Fibroblast of pulmonary artery (primary cell): ENCODE data around the gene PEX6.

ENCODE experiments used
- DNase-seq: peaks from one replicate; pipeline ENCODE4 v3.0.0-alpha.2; 2010; ENCODE audit warnings: low read depth
- H3K4me3 ChIP-seq: replicated peaks from 2 replicates; pipeline ENCODE4 v1.5.1; 2011; ENCODE audit warnings: low read depth, mild to moderate bottlenecking, control low read depth, low read length, moderate library complexity
- CTCF ChIP-seq: IDR thresholded peaks from 2 replicates; pipeline ENCODE4 v1.5.1; 2011; ENCODE audit warnings: mild to moderate bottlenecking, control low read depth, low read length, inconsistent platforms; ENCODE audit errors: missing control alignments

PEX6 gene

DNA sequence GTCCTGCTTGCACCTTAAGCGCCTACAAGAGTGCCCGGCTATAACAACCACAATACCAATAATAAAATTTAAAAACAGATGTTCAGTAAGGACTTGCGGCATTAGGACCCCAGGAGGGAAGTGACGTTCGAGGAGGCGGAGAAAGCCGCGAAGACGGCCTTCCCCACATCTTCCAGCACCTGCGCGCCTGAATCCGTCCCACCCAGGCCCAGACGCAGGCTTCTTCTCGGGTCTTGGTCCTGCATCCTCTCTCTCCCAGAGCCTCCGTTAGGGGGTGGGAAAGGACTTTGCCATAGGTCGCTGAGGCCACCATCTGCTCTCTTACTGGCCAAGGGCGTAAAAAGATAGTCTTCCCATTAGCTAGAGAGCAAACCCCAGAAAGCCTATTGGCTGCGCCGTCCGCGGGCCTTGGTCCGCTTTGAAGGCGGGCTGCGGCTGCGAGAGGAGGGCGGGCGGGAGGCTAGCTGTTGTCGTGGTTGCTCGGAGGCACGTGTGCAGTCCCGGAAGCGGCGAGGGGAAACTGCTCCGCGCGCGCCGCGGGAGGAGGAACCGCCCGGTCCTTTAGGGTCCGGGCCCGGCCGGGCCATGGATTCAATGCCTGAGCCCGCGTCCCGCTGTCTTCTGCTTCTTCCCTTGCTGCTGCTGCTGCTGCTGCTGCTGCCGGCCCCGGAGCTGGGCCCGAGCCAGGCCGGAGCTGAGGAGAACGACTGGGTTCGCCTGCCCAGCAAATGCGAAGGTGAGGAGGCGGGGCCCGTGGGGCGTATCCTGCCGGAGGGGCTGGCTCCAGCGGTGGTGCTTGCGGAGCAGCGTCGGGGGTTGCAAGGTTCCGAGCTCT, 49.8 kb downstream of the PEX6 start, which contains the start of gene CNPY3:
CNPY3 (plus strand) TSS at position 495 of the 835 bp plus-strand sequence; CDS start at position 586, 91 bp downstream.
- peak within 1 kb of the TSS; percentile 79 for H3K4me3 ChIP-seq
- DNase-seq: peak; percentile 98
- no peak for TF ChIP-seq CTCF

DNA sequence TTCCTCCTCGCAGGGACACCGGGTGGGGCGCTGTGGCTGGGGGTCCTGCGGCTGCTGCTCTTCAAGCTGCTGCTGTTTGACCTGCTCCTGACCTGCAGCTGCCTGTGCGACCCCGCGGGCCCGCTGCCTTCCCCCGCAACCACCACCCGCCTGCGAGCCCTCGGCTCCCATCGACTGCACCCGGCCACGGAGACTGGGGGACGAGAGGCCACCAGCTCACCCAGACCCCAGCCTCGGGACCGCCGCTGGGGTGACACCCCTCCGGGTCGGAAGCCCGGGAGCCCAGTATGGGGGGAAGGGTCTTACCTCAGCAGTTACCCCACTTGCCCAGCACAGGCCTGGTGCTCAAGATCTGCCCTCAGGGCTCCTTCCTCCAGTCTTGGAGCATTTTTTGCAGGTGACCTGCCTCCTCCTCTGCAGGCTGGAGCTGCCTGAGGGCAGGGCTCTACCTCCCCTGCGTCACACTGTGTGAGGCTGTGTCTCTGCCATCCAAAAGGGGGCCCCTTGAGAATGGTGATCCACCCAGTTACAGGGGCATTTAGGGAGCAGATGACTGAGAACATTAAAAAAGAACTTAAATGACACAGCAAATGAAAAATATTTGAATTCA, 53.6 kb downstream of the PEX6 start:
- DNase-seq: no peak
- H3K4me3 ChIP-seq: no peak overlapping the region
- TF ChIP-seq CTCF: no peak

- TF ChIP-seq CTCF: no peak
- peak; percentile 80 for DNase-seq
- H3K4me3 ChIP-seq: no peak overlapping the region
Observed at GRCh38 chr6:42923666-42924065, 55.3 kb downstream of the PEX6 start.

- no peak overlapping the region for H3K4me3 ChIP-seq
- DNase-seq: no peak
- TF ChIP-seq CTCF: no peak
Observed at GRCh38 chr6:42921801-42922200, 57.2 kb downstream of the PEX6 start.

GRCh38 chr6:42916288-42916687, 62.7 kb downstream of the PEX6 start:
- no peak overlapping the region for H3K4me3 ChIP-seq
- no peak for DNase-seq
- no peak for TF ChIP-seq CTCF

DNA sequence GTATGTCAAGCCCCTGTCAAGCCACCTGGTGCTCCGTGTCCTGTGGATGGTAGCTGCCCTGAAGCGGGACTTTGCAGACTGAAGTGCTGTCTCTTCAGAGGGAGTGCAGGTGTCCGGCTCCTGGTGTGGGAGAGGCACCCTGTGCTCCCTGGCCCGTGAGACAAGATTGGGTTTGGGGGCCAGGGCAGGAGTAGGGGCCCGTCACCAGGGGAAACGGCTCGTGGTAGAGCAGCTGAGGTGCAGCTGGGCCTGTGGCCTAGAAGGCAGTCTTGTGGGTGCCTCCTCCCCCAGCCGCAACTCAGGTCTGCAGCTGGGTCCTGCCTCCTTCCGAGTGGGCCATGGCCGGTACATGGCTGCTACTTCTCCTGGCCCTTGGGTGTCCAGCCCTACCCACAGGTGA, 63.2 kb downstream of the PEX6 start, which contains the start of gene PTCRA:
PTCRA (plus strand) TSS at position 322 of the 400 bp plus-strand sequence; CDS start at position 339, 17 bp downstream.
- H3K4me3 ChIP-seq: no peak within 1 kb of the TSS
- no peak for TF ChIP-seq CTCF
- no peak for DNase-seq

GRCh38 chr6:42914546-42914945, 64.4 kb downstream of the PEX6 start:
- no peak overlapping the region for H3K4me3 ChIP-seq
- no peak for TF ChIP-seq CTCF

More at GRCh38 chr6:42914546-42914945, 64.4 kb downstream of the PEX6 start:
- DNase-seq: no peak
